Head of caudate nucleus (tissue), 42 donors: ENCODE measurements around the gene LYZL1.
"Not testable (repeated sequence)": the region's sequence is repeated elsewhere in the genome, so short reads cannot be mapped to it uniquely, and the experiment has no call there.

Experiments
- DNase-seq, 42 donors: peaks; one replicate each; pipeline versions ENCODE4 v3.0.0 to v3.0.0-alpha.2; 2020 to 2021; ENCODE audit warnings: mixed read lengths in 7 of 42
- intact Hi-C: fragments of 100-400 bp; cut with DNase I; formaldehyde crosslinking; loops from one replicate; pipeline ENCODE4 v1.15.0; 2022

Gene LYZL1

DNA sequence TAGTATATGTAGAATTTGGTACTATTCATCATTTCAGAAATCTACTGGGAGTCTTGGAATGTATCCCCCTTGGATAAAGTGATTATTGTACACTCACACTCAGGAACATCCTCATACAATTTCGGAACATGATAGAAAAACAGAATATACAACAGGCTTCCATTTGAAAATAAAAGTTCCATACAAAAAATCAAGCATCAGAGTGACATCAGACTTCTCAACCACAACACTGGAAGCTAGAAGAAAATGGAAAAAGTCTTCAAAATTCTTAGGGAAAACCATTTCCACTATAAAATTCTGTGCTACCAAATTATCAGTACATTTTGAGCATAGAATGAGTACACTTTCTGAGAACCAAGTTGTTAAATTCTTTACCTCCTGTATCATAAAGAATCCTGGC is 8.8 kb downstream of the LYZL1 start:
- intact Hi-C loops = no loop called here

DNA sequence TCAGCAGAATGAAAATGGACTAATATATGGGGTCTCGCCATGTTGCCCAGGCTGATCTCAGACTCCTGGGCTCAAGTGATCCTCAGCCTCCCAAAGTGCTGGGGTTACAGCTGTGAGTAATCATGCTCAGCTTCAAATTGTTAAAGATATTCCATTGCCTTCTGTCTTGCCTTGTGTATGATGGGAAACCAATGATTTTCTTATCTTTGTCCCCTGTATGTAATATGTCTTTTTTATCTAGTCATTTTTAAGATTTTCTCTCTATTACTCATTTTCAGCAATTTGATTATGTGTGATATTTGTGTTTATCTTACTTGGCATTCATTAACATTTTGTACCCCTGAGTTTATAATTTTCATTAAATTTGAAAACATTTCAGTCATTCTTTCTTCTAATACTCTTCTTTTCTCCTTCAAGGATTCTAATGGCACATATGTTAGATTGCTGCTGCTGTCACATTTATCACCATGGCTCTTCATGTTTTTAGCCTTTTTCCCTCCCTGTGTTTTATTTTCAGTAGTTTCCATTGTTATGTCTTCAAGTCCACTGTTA is 12.6 kb downstream of the LYZL1 start:
- DNase-seq = peak in 1 of 42 donors; percentile 17
- intact Hi-C loops = loop anchor here (5.0 to 10.0 kb wide), 3 partner anchors 47 to 624 kb away; partner anchors contain the start of gene BAMBI

More for the DNA sequence above, 8.8 kb downstream of the LYZL1 start:
- DNase-seq = no peak

DNA sequence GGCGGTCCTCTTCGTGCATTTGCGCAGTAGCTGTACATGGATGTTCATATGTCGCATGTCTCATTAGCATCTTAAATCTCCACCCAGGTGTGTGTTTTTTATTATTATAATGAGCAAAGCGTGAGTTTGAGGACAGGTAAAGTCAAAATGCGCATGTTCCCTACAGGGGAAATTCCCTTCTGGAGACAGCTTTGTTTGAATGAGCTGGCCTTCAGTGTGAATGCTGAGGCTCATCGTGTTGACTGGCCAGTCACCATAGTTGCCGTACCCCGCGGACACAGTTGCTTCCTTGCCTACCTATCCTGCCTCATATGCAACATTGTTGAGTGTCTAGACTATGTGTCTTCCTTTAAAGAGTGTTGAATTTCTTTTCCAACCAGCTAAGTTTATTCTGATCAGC is 13.6 kb downstream of the LYZL1 start:
- intact Hi-C loops = loop anchor here (5.0 to 10.0 kb wide), 3 partner anchors 48 to 625 kb away; partner anchors contain the start of gene BAMBI
- no peak for DNase-seq

DNA sequence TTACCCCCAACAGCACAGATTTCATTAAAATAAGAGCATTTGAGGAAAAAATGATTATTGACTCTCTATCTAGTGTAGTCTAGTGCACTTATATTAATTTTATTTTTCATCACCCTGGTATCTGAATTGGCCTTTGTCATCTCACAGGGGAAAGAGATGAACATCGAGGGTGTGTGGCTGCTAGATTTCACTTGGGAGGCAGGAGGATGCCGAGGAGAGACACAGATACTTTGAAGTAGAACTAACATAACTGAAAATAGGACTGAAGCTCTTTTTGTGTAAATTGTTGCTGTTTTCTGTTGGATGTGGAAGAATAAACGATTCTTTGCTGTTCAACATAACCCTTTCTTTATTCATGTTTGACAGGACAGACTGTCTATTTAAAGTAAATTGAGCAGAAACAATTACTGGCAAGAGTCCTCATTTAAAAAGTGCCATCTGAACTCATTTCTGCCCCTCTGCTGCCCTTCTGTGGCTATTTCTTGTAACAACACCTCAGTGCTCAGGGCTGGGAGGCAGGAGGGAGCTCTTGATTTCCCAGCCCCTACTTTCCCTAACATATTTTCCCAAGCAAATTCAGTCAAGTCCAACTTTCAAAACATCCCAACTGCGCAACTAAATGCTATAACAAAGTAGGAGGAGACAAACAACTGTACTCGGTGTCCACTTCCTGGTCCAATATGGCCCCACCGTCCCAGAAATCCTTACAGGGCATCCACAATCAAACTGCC is 15.6 kb downstream of the LYZL1 start:
- peak; percentile 21 to 90 (median 72) for DNase-seq
- intact Hi-C loops = loop anchor here (5.0 to 10.0 kb wide), 3 partner anchors 50 to 627 kb away; partner anchors contain the start of gene BAMBI

DNA sequence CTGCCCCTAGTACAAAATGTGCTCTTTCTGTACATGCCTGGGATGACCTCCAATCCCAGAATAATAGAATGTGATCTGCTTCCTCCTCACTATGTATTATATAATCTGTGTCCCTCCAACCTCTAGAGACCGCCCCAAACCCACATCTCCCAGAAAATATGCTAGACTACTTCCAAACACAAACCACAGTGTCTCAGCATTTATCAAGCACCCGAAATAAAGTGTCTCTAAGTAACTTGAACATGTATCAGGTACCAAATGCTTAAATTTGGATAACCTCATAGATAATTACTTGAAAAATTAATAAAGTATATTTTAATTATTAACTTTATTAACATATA is 16.1 kb downstream of the LYZL1 start:
- intact Hi-C loops = loop anchor here (5.0 to 10.0 kb wide), 3 partner anchors 50 to 628 kb away; partner anchors contain the start of gene BAMBI
- no peak for DNase-seq

DNA sequence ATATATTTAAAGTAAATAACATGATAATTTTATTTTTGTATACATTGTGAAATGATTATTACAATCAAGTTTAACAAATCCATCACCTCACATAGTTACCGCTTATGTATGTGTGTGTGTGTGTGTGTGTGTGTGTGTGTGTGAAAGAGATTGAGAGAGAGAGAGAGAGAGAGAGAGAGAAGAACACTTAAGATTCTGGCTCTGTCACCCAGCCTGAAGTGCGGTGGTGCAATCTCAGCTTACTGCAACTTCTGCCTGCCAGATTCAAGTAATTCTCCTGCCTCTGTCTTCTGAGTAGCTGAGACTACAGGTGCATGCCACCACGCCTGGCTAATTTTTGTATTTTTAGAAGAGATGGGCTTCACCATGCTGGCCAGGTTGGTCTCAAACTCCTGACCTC is 17.8 kb downstream of the LYZL1 start:
- no peak for DNase-seq
- intact Hi-C loops = loop anchor here (10.0 kb wide), 1 partner anchor 52 kb away; no protein-coding TSS in a partner anchor

DNA sequence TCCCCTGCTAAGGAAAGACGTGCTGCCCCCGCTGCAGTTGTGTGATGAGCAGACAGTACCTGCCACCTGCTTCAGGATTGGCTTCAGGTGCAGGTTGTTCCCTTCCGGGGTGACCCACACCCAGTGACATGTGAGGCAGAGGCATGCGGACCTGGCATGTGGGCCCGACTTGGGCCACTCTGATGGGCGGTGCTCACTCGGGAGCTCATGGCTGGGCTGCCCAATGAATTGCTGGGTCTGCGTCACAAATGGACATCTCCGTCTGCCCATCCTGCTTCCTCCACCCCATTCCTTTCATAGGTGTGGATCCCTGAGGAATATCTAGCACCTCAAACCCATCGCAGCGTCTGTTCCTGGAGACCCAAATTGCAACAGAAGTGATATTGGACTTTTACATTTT is 19.3 kb downstream of the LYZL1 start:
- intact Hi-C loops = loop anchor here (10.0 kb wide), 1 partner anchor 53 kb away; no protein-coding TSS in a partner anchor
- DNase-seq = peak in 1 of 42 donors; percentile 23

DNA sequence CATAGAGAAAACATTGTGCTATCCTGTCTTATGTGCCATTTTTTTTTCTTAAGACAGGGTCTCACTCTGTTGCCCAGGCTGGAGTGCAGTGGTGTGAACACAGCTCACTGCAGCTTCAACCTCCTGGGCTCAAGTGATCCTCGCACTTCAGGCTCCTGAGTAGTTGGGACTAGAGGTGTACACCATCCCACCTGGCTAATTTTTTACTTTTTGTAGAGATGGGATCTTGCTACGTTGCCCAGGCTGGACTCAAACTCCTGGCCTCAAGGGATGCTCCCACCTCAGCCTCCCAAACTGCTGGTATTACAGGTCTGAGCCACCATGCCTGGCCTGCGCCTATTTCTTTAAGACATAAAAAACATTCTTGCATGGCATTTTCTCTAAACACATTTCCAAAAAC is 20.6 kb downstream of the LYZL1 start:
- peak in 1 of 42 donors; percentile 19 for DNase-seq
- intact Hi-C loops = loop anchor here (10.0 kb wide), 1 partner anchor 55 kb away; no protein-coding TSS in a partner anchor

DNA sequence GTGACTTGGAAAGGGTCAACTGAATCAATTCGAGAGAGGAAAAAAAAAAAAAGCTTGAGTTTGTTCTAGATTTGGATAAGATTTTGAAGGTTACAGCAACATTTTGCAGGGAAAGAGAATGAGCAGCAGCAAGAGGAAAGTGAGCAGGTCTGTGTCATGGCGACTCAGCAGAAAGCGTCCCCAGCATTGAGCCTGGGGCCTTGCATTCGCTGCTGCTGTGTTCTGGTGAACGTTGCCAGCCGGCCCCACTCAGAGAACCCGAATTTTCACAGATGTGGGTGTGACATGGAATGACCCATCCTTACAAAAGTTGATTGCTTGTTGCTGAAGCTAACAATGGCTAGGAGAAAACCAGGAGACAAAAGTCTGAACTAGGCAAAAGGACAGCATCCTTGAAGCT is 21.6 kb downstream of the LYZL1 start:
- peak in 1 of 42 donors; percentile 26 for DNase-seq
- intact Hi-C loops = not testable (repeated sequence)

DNA sequence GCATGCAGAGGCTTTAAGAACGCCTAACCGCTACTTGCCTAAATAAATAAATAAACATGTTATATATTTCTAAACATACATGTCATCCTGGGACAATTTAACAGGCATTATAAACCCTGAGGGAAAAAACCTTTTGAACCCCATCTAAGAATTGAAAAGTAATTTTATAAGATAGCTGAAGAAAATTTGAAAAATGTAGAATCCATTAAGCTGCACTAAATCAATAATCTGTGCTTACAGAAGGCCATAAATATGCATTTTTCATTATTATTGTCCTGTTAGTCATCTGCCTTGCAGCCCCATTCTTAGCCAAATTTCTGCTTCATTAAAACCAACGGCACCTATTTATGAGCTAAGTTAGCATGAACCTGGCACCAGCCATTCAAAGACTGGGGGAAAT is 24.2 kb downstream of the LYZL1 start:
- intact Hi-C loops = no loop called here
- peak in 1 of 42 donors; percentile 25 for DNase-seq

DNA sequence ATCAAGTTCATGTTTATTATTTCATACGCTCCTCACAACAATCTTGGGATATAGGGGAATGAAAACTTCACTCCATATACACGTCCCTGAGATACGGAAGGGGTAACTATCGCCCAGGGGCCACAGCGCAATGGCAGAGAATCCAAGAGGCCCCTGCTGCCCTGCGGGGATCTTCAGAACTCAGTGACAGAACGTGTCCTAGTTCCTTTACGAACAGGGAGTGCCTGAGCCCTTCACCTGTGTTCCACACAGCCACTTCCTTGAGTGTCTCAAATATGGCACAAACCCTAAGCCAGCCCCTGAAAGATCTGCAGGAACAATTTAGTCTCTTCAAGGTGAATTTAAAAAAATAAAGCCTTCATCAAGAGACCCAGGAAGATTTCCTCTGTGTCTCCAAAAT is 25.9 kb downstream of the LYZL1 start:
- intact Hi-C loops = no loop called here
- no peak for DNase-seq

DNA sequence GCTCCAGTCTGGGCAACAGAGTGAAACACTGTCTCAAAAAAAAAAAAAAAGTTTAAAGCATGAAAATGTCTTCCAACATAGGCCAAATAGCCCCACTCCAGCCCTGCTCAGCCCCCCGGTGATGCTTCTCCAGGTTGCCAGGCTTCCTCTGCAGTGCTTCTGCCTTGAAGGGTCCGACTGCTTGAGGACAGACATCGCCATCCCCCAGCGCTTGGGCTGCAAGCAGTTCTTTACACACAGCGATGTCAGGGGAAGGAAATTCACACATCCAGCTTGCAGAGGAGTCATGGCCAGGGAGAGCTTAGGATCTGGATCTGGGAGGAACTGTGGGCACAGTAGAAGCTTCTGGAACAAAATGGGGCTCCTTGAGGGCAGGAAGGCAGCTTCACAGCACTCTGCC is 26.9 kb downstream of the LYZL1 start:
- intact Hi-C loops = no loop called here

DNA sequence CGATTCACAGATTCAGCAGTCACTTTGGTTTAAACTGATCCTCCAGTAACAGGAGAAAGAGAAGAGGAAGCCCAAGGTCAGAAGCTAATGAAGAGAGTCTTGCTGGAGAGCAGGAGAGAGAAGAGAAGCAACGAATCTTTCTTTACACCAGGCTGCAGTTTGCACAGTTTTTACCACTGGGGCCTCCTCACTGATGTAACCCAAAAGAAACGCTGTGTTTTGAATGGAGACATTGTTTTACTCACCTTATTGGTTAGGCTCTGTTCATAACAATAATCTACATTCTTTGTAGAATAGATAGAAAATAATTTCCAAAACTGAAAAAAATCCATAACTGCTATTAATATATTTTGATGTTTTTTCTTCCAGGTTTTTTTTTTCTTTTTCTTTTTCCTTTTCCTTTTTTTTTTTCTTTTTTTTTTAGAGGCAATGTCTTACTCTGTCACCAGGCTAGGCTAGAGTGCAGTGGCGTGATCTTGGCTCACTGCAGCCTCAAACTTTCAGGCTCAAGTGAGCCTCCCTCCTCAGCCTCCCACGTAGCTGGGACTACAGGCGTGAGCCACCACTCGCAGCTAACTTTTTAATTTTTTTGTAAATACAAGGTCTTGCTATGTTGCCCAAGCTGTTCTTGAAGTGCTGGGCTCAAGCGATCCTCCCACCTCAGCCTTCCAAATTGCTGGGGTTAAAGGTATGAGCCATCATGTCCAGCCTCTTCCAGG is 27.6 kb downstream of the LYZL1 start:
- DNase-seq = no peak
- intact Hi-C loops = no loop called here

More for the DNA sequence above, 26.9 kb downstream of the LYZL1 start:
- no peak for DNase-seq

DNA sequence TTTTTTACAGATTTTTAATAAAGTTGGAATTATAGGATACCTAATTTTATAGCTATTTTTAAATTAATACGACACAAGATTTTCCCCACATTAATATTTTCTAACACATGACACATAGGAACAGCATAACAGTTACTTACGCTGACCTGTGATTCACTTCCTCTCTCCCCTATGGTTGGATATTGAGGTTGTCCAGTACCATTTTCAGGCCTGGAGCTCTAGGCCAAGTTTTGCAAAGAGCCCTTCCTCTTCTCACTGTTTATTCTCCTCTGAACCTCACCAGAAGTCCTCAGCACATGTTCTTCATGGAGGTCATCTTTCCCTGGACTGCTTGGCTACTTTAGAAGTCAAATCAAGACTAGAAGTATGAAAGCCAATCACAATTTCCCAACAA is 28.2 kb downstream of the LYZL1 start:
- intact Hi-C loops = no loop called here
- DNase-seq = no peak

DNA sequence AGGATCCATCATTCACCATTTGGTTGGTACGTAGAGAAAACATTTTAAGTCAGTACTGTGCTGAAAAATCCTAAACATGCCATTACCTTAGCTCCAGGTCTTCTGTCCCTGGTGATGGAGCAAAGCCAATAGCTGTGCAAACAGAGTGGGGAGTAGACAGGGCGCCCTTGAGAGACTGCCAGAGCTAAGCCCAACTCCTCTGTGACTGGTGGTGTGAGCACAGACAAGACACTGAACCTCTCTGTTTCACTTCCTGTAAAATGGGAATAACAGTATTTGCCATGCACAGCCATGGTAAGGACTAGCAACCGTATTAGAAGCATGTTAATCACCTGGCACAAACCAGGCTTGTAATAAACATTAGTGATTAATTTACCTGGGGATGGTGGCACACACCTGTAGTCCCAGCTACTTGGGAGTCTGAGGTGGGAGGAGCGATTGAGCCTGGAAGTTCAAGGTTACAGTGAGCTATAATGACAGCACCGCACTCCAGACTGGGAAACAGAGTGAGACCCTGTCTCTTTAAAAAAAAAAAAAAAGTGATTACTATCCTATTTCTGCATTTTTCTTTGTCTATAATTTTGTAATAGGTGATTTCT is 28.7 kb downstream of the LYZL1 start:
- DNase-seq = no peak
- intact Hi-C loops = no loop called here

DNA sequence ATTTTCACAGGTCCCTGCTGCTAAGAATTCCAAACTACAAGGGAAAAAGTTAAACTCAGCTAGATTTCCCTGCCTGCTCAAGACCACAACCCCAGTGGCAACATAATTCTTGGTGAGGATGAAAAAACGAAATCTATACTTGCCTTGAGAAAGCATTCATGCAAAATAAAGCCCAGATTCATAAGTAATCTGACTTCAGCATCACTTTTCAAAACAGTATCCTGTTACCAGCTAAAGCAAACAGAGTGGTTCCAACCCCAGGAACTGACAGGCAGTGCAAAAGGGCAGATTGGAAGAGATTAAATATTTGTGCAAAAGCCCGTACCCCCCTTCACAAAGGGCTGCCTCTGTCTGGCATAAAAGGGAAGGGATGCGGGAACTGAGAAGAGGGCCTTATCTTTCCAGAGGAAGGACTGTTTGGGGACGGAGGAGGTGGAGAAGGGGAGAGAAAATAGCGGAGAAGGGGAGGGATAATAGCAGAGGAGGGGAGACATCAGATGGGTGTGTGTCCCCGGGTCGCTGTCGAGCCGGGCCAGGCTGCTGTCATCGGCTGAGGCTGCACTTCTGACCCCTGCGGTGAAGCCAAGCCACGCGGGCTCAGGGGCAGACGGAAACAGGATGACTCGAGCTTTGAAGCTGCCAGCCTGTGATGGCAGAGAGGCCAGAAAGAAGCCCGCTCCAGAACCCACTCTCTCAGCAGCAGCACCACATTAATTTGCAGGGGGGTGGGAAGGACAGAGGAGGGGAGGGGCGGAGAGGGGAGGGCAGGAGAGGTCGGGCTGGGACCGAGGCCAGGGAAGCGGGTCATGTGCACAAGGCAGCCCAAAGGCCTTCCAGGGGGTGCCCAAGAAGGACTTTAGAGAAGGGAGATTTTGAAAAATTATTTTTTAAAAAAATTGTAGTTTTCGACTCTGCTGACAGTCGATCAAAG is 29.5 kb downstream of the LYZL1 start:
- peak in 39 of 42 donors; percentile 9 to 71 (median 35) for DNase-seq
- intact Hi-C loops = not testable (repeated sequence)

DNA sequence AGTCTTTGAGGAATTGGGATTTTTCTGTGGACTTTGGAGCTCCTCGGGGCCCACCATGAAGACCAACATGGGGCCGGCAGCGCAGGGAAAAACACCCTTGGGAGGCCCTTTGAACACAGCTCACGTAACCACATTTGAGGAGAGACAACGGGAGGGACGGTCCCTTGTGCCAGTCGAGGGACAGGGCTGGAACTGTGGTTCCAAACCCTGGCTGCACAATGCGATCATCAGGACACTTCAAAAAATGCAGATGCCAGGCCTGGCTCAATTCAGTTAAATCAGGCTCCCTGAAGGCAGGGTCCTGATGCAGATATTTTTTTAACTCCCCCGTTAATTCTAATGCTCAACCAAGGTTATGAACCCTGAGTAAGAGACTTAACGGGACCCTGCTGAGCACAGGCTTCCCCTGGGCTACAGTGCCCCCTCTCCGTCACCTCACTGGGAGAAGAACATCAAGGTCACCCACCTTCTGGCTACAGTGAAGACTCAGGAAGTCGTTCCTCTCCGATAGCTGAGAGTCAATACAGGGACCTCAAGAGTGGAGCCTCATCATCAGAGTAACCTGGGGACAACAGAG is 30.4 kb downstream of the LYZL1 start:
- intact Hi-C loops = no loop called here
- no peak for DNase-seq

DNA sequence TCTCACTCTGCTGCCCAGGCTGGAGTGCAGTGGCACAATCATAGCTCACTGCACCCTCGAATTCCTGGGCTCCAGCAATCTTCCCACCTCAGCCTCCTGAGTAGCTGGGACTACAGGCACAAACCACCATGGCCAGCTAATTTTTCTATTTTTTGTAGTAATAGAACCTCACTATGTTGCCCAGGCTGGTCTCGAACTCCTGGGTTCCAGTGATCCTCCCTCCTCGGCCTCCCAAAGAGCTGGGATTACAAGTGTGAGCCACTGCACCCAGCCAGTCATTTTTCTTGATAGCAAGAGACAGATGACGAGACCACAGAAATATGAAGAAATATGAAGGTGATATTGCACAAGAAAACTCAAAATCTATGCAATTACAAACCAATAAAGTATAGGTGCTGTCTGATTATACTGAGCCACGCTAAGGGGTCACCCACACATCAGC is 31.8 kb downstream of the LYZL1 start:
- DNase-seq, intact Hi-C loops: not testable (repeated sequence)
